HCT116 (cell line): Measurements from ENCODE around the gene ARHGAP35. TPM values are rescaled to one million over a fixed set of nuclear protein-coding genes. Genes with fewer than 3 reads are reported as not detected.
A peak's percentile ranks its signal among the peaks of the same experiment; 100 is the strongest.

ENCODE experiments used
- ATAC-seq: fragments of 200-7000 bp; cut with Tn5 transposase; 2 replicates; pipeline ENCODE4 v1.9.1; 2020; ENCODE audit warnings: mild to moderate bottlenecking, moderate library complexity
- BruUV-seq: library from RNA; stranded (reverse); fragments of 400-500 nt; replicated peaks from 2 replicates; lab custom pipeline; 2021; lab: Mats Ljungman, UMichigan
- CTCF ChIA-PET: fragments of 300-600 bp; sonication (Branson Sonifier 250); formaldehyde crosslinking; loops from one replicate; lab custom pipeline; 2021; ENCODE audit warnings: antibody characterized with exemption; lab: Charles Lee
- POLR2A ChIA-PET: fragments of 300-600, 350-600 bp; sonication (Branson Sonifier 250); formaldehyde crosslinking; loops from one replicate; lab custom pipeline; 2021; ENCODE audit warnings: antibody characterized with exemption; lab: Charles Lee
- RAD21 ChIA-PET, 2 experiments: fragments of 300-600 bp; sonication (Branson Sonifier 250); formaldehyde crosslinking; loops; one replicate each; lab custom pipeline; 2023; ENCODE audit warnings: low total read pairs in 2 of 2; ENCODE audit not compliant: uncharacterized antibody in 2 of 2, unreplicated experiment in 2 of 2, low non-redundant PET in 1 of 2; lab: Charles Lee
- DNase-seq: peaks from one replicate; pipeline ENCODE4 v3.0.0-alpha.2; 2010; ENCODE audit warnings: low read depth, low spot score
- H2AFZ ChIP-seq: fragments of 200-600 bp; shearing (Covaris generic), sonication (generic); 2 replicates; pipeline ENCODE4 v1.6.1; 2017; ENCODE audit warnings: low read depth, mixed run types, mixed read lengths, antibody characterized with exemption, low read length; ENCODE audit not compliant: poor library complexity, severe bottlenecking
- H3K27ac ChIP-seq: 2 replicates; pipeline ENCODE4 v1.5.1; 2012; ENCODE audit warnings: low read depth, low read length
- H3K27me3 ChIP-seq: fragments of 200-600 bp; sonication (generic); 2 replicates; pipeline ENCODE4 v1.6.1; 2016; ENCODE audit warnings: mixed run types, low read length, mixed read lengths; ENCODE audit not compliant: insufficient read depth
- H3K36me3 ChIP-seq, 2 experiments: fragments of 200-500 bp in 1 of 2; fragments of 200-600 bp in 1 of 2; sonication (Bioruptor generic) in 1 of 2; sonication (generic) in 1 of 2; 2 replicates each; pipeline versions ENCODE4 v1.5.1 to v1.6.1; 2014 to 2016; ENCODE audit warnings: low read length in 2 of 2, inconsistent platforms in 1 of 2, mixed read lengths in 1 of 2, mixed run types in 1 of 2; ENCODE audit not compliant: insufficient read depth in 2 of 2, control insufficient read depth in 1 of 2
- H3K4me1 ChIP-seq, 2 experiments: fragments of 200-600 bp in 1 of 2; sonication (generic) in 1 of 2; 2 replicates each; pipeline versions ENCODE4 v1.5.1 to v1.6.1; 2012 to 2017; ENCODE audit warnings: low read length in 2 of 2, inconsistent platforms in 1 of 2, mild to moderate bottlenecking in 1 of 2, mixed read lengths in 1 of 2, mixed run types in 1 of 2, moderate library complexity in 1 of 2; ENCODE audit not compliant: insufficient read depth in 2 of 2, control insufficient read depth in 1 of 2
- H3K4me2 ChIP-seq: fragments of 200-600 bp; sonication (generic); 2 replicates; pipeline ENCODE4 v1.6.1; 2017; ENCODE audit warnings: mixed run types, low read length, mixed read lengths
- H3K4me3 ChIP-seq, 2 experiments: fragments of 200-600 bp in 1 of 2; sonication (generic) in 1 of 2; replicated peaks in 1 of 2; 2 replicates each; pipeline ENCODE4 v1.5.1; 2011 to 2016; ENCODE audit warnings: low read length in 2 of 2, control low read depth in 1 of 2, low read depth in 1 of 2, mild to moderate bottlenecking in 1 of 2, mixed read lengths in 1 of 2, mixed run types in 1 of 2
- H3K79me2 ChIP-seq: fragments of 200-600 bp; sonication (generic); 2 replicates; pipeline ENCODE4 v1.6.1; 2017; ENCODE audit warnings: mild to moderate bottlenecking, mixed run types, low read length, moderate library complexity, mixed read lengths; ENCODE audit not compliant: insufficient read depth
- H3K9ac ChIP-seq: fragments of 200-600 bp; sonication (generic); 2 replicates; pipeline ENCODE4 v1.6.1; 2016; ENCODE audit warnings: low read length, mixed read lengths
- H3K9me2 ChIP-seq: fragments of 200-600 bp; sonication (generic), shearing (Covaris generic); 2 replicates; pipeline ENCODE4 v1.6.1; 2017; ENCODE audit warnings: mixed run types, mild to moderate bottlenecking, moderate library complexity; ENCODE audit not compliant: insufficient read depth
- H3K9me3 ChIP-seq, 2 experiments: fragments of 200-500 bp in 1 of 2; fragments of 200-600 bp in 1 of 2; sonication (Bioruptor generic) in 1 of 2; sonication (generic) in 1 of 2; 2 replicates each; pipeline ENCODE4 v1.6.1; 2014 to 2017; ENCODE audit warnings: low read length in 2 of 2, mixed read lengths in 2 of 2, inconsistent platforms in 1 of 2, low read depth in 1 of 2, mild to moderate bottlenecking in 1 of 2, mixed run types in 1 of 2, moderate library complexity in 1 of 2; ENCODE audit not compliant: control insufficient read depth in 1 of 2, insufficient read depth in 1 of 2
- H4K20me1 ChIP-seq: fragments of 200-600 bp; sonication (generic), shearing (Covaris generic); 2 replicates; pipeline ENCODE4 v1.6.1; 2017; ENCODE audit warnings: mixed run types, mild to moderate bottlenecking, moderate library complexity; ENCODE audit not compliant: insufficient read depth
- ATF3 ChIP-seq: IDR thresholded peaks from 2 replicates; pipeline ENCODE4 v1.6.1; 2012
- CBX3 ChIP-seq: IDR thresholded peaks from 2 replicates; pipeline ENCODE4 v1.6.1; 2012; ENCODE audit warnings: low read depth
- ELF1 ChIP-seq: IDR thresholded peaks from 2 replicates; pipeline ENCODE4 v1.6.1; 2012; ENCODE audit warnings: low read depth, borderline replicate concordance
- EZH2phosphoT487 ChIP-seq: fragments of 200-600 bp; IDR thresholded peaks from 2 replicates; pipeline ENCODE4 v1.6.1; 2018; ENCODE audit warnings: antibody characterized with exemption, borderline replicate concordance
- FOSL1 ChIP-seq: IDR thresholded peaks from 2 replicates; pipeline ENCODE4 v1.6.1; 2012; ENCODE audit warnings: low read depth
- JUND ChIP-seq: IDR thresholded peaks from 2 replicates; pipeline ENCODE4 v1.6.1; 2012
- MAX ChIP-seq: IDR thresholded peaks from 2 replicates; pipeline ENCODE4 v1.6.1; 2012
- POLR2A ChIP-seq: IDR thresholded peaks from 2 replicates; pipeline ENCODE4 v1.7.0; 2011; ENCODE audit warnings: borderline replicate concordance; ENCODE audit not compliant: insufficient read depth, insufficient read length; ENCODE audit errors: extremely low read depth
- POLR2AphosphoS5 ChIP-seq: IDR thresholded peaks from 2 replicates; pipeline ENCODE4 v1.6.1; 2011; ENCODE audit warnings: mild to moderate bottlenecking, low read depth, low read length, moderate library complexity
- RAD21 ChIP-seq: IDR thresholded peaks from 2 replicates; pipeline ENCODE4 v1.6.1; 2012; ENCODE audit warnings: low read depth, mild to moderate bottlenecking
- REST ChIP-seq: IDR thresholded peaks from 2 replicates; pipeline ENCODE4 v1.6.1; 2012; ENCODE audit warnings: low read depth
- SIN3A ChIP-seq: IDR thresholded peaks from 2 replicates; pipeline ENCODE4 v1.6.1; 2012; ENCODE audit warnings: low read depth
- SP1 ChIP-seq: IDR thresholded peaks from 2 replicates; pipeline ENCODE4 v1.6.1; 2012; ENCODE audit warnings: low read depth
- YY1 ChIP-seq: IDR thresholded peaks from 2 replicates; pipeline ENCODE4 v1.6.1; 2011; ENCODE audit warnings: low read length, low read depth, moderate library complexity, mild to moderate bottlenecking; ENCODE audit not compliant: insufficient replicate concordance; ENCODE audit errors: extremely low read depth
- ZFX ChIP-seq: fragments of 450-650 bp; IDR thresholded peaks from 2 replicates; pipeline ENCODE4 v1.6.1; 2017
- ZNF274 ChIP-seq: fragments of 200-500 bp; sonication (Bioruptor generic); IDR thresholded peaks from 2 replicates; pipeline ENCODE4 v1.6.1; 2014; ENCODE audit warnings: mild to moderate bottlenecking, low read depth, low read length, inconsistent platforms
- intact Hi-C: fragments of 100-400 bp; cut with micrococcal nuclease; formaldehyde crosslinking; loops from 2 replicates; pipeline ENCODE4 v1.10.0; 2022
- total RNA-seq: library from RNA; stranded (reverse); gene quantifications from one replicate; pipeline ENCODE4 v1.2.1, GENCODE V29; 2021; ENCODE audit not compliant: unreplicated experiment

The ARHGAP35 gene
- total RNA-seq, 1 experiment from 2014 or later, result 47.6 TPM

- TF ChIP-seq POLR2AphosphoS5 (no peak), EZH2phosphoT487 (no peak), ZFX (no peak), SIN3A (no peak), POLR2A (no peak), JUND (peak; percentile 38; the same call in 1 of the 2 replicates), ELF1 (no peak), SP1 (peak; percentile 68), YY1 (no peak), MAX (peak; percentile 78), ATF3 (no peak), CBX3 (peak; percentile 71; the same call in 1 of the 2 replicates), REST (no peak), ZNF274 (no peak)
Measured at GRCh38 chr19:46902402-46902766, 41.6 kb downstream of the ARHGAP35 start (continued).

GRCh38 chr19:46903458-46903857 lies 42.7 kb downstream of the ARHGAP35 start:
- Histone ChIP-seq H2AFZ (no peak overlapping the region), H3K9me2 (no peaks in the 10 kb centered on the region), H3K27me3 (no peaks in the 10 kb centered on the region), H3K79me2 (peaks cover 79% of the 10 kb centered on the region), H3K27ac (peak overlapping the region; percentile 77; the same call in 1 of the 2 replicates), H3K9me3 (no peaks in the 10 kb centered on the region), H3K36me3 (no peaks in the 10 kb centered on the region), H3K4me3 (no peak overlapping the region), H3K9ac (peak overlapping the region; percentile 30; the same call in 1 of the 2 replicates), H4K20me1 (peaks cover 5% of the 10 kb centered on the region; the same call in 1 of the 2 replicates), H3K4me1 (peaks cover 51 to 65% of the 10 kb centered on the region in 2 experiments), H3K4me2 (peak overlapping the region; percentile 77)
- intact Hi-C loops, result no loop called here
- no TSS peak for BruUV-seq
- ChIA-PET CTCF (no interaction called here), POLR2A (interaction anchor here (1.4 kb wide), 1 partner anchor 10 kb away, joined by 3 read pairs; no protein-coding TSS in a partner anchor), RAD21 (no interaction called here)
- DNase-seq (no peak), ATAC-seq (no peak)
- TF ChIP-seq RAD21 (no peak), FOSL1 (peak; percentile 10; the same call in 1 of the 2 replicates)
